NCI-H510A (cell line): ENCODE data around the gene SNRPA.
A peak's percentile ranks its signal among the peaks of the same experiment; 100 is the strongest.

ENCODE experiments used
- DNase-seq: peaks from one replicate; lab custom pipeline; 2025; lab: John Stamatoyannopoulos, UW

The SNRPA gene

DNA sequence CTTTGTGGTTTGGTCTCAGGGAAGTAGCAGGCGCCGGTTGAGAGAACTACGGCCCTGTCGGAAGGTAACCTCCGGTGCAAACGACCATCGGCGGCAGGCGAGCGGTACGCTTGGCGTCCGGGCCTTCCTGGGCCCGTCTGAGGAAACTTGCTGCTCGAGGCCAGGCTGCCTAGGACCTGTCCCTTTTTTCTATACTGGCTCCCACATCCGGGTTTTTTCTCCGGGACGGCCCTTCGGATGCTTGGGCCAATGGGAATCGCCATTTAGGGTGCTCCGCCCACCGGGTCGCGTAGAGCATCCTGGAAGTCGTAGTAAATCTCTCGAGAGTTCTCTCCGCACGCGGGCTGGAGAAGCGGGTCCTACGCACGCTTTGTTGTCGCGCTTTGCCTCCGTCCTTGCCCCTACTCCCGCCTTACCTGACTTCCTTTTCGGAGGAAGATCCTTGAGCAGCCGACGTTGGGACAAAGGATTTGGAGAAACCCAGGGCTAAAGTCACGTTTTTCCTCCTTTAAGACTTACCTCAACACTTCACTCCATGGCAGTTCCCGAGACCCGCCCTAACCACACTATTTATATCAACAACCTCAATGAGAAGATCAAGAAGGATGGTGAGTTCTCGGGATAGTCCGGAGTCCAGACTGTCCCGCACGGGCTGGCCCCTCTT, at the start of gene SNRPA:
Gene SNRPA, plus strand, starts transcription at position 330 of the 664 bp plus-strand sequence. Its CDS starts 206 bp downstream, at position 536.
- DNase-seq, result peak; percentile 96

DNA sequence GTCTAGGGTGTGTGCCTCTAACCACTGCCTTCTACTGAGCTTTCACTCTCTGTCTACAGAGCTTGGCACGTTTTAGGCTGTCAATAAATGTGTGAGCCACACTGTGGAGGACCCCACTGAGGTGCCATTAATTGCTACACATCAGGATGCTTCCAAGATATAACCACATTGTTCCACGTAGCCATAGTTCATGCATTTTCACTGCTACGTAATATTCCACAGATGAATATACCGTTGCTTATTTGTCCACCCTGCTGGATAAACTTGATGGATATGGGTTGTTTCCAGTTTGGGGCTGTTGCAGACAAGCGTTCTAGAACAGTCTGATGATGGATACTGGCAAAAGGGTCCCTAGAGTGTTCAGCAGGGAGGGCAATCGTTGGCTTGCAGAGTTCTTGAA, 49.2 kb upstream of the SNRPA start:
- no peak for DNase-seq

DNA sequence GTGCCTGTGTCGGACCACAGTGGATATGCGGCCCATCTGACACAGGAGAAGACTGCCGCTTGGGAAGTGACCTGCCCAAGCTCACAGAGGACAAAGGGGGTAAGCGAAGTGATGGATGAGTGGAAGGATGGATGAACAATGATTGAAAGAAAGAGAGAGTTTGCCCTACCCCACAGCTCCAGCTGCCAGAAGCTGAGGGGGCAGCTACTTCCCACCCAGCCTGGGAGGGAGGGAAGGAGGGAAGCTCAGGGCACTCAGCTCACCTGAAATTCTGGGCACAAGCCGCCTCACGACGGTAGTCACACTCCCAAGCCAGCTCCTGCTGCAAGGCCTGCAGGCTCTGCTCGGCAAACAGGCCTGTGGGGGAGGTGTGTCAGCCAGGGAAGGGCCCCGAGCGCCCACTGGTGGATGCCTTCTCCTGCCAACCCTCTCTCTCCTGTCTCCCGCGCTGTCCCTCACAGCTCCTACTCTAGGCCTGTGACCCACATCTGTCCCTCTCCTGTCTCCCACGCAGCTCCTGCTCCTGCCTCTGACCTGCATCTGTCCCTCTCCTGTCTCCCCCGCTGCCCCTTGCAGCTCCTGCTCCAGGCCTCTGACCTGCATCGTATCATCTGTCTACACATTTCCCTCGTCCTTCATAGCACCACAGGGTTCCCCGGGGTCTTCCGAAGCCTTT, 48.5 kb upstream of the SNRPA start:
- DNase-seq, result no peak

DNA sequence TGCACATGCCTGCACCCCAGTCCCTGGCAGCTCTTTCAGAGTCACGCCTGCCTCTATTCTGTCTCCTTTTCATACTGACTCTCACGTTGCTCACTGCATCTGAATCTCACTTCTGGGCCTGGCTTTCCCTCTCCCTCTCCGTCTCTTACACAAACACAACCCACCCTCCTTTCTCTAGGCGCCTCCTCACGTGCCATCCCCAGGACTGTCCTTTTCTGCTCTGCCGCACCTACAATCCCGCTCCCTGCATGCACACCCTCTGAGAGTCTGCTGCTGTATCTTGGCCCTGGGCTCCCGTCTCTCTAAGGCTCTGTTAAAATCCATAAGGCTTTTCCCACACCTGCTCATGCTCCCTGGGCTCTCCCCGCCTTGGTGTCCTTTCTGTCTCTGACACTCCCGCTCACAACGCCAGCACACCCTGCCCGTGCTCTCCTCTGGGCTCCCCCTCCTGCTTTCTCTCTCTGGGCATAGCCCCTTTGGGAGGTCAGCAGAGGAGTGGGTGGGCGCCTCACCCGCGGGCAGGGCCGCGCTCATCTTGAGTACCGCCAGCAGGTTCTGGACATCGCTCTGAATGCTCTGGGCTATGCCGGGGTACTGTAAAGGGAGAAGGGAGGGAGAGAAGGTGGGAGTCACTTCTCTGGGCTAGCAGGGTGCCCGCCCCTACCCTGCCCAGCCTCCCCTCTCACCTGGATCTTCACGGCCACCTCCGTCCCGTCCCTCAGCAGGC, 47.8 kb upstream of the SNRPA start:
- DNase-seq, result no peak

DNA sequence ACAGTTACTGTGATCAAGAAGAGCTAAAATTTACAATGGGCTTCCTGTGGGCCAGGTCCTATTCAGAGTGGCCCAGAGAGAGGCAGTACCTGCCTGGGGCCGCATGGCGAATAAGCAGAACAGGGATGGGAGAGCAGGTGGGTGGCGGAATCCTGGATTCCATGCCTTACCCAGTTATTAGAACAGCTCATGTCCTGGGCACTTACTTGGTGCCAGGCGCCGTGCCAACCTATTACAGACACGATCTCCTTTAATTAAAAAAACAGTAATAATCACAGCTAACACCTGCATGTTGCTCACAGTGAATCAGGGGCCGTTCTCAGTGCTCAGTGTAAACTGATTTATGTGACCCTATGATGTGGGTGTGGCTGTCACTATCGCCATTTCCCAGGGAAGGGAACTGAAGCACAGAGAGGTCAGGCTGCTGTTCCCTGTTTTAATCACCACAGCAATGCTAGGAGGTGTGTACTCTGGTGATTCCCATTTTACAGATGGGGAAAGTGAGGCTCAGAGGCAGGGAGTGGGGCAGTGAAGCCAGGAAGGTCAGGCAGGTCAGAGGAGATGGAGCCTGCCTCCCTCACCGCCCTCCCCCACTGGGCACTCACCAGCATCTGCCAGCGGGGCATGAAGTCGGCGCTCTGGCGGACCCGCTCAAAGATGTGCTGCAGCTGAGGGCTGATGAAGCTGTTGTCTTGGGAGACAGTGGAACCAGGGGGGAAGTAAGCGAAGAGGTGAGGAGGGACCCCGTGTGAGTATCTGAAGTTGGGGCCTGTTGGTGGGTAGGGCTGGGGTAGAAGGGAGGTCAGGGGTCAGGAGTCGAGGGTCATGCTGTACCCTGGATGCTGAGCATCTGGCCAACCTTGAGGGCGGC, 46.3 kb upstream of the SNRPA start:
- DNase-seq, result no peak

DNA sequence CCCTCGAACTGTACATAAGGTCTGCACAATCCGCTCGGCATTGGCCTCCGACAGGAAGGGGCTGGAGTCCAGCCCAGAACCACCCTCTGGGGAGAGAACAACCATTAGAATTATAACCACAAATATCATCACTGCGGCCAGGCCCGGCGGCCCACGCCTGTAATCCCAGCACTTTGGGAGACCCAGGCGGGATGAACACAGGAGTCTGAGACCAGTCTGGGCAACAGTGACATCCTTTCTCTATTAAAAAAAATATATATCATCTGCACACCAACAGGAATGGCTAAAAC, 45.7 kb upstream of the SNRPA start:
- no peak for DNase-seq

DNA sequence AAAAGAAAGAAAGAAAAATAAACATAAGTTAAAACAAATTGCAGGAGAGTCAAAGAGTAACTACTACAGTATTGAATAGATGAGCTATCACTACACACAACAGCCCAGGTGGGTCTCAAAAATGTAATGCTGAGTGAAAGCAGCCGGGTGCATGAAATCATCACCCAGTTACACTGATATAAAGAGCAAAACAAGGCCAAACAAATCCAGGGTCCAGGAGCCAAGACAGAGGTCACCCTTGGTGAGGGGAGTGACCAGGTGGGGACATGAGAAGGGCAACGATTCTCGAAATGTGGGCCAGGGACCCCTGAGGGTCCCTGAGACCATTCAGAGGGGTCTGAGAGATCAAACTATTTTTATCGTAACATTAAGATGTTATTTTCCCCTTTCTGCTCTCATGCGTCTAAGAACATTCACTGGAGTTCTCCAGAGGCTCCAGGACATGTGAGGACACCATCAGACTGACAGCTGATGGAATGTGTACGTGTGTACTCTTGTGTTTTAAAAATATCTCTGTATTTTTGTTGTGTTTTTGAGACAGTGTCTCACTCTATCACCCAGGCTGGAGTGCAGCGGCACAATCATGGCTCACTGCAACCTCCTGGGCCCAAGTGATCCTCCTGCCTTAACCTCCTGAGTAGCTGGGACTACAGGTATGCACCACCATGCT, 44.9 kb upstream of the SNRPA start:
- no peak for DNase-seq

DNA sequence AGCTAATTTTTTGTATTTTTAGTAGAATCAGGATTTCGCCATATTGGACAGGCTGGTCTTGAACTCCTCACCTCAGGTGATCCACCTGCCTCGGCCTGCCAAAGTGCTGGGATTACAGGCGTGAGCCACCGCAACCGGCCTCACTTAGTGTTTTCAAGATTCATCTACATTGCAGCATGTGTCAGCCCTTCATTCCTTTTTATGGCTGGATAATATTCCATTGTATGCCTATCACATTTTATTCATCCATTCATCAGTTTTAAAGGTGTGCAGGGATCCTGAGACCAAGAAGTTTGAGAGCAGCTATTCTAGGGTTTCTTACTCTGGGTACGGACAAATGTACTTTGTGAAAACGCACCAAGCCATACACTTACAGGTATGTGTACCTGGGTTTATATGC, 43.4 kb upstream of the SNRPA start:
- DNase-seq, result no peak

DNA sequence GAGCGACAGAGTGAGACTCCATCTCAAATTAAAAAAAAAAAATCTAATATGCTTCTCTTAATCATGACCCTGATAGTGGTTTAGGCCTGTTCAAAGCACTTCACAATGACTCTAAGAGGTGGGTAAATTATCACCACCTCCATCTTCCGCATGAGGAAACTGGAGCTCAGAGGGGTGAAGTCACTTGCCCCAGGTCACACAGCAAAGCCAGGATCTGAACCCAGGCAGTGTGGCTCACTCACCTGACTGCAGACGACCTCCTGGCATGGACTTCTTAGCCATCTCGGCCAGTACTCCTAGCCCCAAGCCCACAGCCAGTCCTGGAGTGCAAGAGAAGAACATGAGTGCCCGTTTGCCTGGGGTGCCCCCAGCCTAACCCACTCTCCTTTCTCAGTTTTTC, 41.2 kb upstream of the SNRPA start:
- DNase-seq, result no peak

DNA sequence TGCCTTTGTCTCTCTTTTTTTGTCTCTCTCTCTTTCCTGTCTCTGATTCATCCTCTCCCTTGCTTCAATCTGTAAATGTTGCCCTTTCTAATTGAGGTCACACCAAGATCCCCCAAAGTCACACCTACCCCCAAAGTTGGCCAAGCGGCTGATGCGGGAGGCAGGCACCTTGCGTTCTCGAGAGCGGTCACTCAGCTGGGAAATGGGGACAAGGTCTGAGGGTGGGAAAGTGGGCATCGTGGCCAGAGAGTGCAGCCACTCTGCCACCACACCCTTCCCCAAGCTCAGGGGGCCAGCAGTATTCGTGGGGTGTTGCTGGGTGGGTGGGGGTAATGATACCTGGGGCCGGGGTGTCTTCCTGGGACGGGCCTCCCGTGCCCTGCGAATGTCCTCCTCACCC, 37.1 kb upstream of the SNRPA start:
- no peak for DNase-seq

DNA sequence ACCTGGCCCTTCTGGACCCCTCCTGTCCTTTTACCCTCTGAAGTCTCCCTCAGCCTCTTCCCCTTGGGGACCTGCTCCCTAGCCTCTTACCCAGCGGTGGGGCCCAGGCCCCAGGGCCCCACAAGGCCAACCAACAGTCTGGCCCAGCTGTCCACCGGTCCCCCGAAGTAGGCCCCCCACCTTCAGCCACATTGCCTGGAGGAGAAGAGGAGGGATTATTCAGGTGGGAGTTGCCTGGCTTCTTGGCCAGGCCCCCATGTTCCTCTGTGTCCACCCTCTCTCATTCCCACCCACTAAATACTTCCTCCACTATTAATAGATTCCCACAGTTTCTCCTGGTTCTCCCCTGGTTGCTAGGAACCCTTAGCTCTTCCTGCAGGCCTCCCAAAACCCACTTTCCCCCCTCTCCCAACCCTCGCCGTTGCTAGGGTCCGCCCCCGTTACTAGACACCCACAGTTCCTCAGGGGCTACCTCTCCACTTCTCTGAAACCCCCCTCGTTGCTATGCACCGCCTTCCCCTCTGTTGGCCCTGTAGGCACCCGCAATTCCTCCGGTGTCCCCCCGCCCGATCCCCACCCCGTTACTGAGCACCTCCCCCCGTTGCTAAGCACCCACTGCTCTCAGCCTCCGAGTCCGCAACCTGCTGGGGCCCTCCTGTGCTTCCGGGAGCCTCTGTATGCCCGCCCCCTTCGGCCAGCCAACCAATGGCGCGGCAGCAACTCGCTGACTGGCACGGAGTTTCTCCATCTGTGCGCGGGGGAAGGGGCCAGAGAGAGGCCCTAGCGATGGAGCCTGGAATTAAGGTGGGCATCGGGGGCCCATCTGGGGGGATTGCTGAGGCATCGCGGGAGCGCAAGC, 36.3 kb upstream of the SNRPA start:
- DNase-seq, result peak; percentile 79

DNA sequence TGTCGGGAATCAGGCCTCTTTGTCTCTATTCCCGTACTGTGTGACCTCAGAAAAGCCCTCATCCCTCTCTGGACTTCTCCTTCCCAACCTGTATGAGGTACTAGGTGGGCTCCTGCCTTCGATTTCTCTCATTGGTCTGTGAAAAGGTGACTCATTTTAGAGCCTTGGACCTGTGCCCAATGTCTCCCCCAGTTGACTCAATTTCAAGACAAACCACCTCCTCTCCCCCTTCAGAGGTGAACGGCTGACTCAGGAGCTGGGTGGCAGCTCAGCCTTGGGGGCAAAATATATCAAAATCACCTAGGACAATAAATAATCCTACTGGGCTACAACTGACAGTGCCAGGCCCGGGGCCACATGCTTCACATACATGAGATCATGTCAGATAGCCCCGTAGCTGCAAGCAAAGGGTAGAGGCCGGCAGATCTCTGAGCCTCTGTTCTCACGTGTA, 34.9 kb upstream of the SNRPA start:
- DNase-seq, result no peak

DNA sequence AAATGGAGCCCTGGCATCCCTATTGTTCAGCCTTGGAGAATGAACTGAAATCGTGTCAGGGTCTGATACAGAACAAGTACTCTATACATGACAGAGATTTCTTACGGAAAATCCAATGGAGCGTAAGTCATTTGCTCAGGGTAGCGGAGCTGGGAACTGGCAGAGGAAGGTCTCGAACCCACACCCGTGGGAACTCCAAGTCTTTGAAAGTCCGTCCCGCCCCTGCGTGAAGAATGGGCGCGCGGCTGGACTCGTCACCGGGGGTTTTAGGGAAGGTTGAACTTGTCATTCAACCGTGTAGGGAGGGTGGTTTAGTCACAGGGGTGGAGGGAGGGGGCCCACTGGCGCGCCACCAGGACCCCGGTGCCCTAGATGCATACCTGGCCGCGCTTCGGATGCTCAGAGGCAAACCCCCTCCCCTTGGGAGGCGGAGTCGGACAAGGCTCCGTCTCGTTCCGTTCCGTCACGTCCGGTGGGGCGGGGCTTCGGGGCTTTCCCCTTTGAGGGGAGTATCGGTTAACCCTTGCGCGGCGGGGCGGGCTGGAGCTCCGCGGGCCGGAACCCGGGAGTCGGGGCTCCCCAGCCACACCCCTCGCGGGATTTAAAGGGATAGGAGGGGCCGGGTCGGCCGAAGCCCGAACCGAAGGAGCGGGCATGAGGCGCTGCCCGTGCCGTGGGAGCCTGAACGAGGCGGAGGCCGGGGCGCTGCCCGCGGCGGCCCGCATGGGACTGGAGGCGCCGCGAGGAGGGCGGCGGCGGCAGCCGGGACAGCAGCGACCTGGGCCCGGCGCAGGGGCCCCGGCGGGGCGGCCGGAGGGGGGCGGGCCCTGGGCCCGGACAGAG, 34.3 kb upstream of the SNRPA start, which contains the start of the genes COQ8B and ITPKC:
Gene COQ8B, minus strand, starts transcription at position 405 of the 843 bp plus-strand sequence. CDS start 2,254 bp downstream, outside the sequence.
Gene ITPKC, plus strand, starts transcription at position 631 of the 843 bp plus-strand sequence. Its CDS starts 24 bp downstream, at position 655.
- peak; percentile 98 for DNase-seq

DNA sequence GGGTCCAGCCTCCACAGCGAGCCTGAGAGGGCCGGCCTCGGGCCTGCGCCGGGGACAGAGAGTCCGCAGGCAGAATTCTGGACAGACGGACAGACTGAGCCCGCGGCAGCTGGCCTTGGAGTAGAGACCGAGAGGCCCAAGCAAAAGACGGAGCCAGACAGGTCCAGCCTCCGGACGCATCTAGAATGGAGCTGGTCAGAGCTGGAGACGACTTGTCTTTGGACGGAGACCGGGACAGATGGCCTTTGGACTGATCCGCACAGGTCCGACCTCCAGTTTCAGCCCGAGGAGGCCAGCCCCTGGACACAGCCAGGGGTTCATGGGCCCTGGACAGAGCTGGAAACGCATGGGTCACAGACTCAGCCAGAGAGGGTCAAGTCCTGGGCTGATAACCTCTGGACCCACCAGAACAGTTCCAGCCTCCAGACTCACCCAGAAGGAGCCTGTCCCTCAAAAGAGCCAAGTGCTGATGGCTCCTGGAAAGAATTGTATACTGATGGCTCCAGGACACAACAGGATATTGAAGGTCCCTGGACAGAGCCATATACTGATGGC, 33.6 kb upstream of the SNRPA start:
- no peak for DNase-seq

DNA sequence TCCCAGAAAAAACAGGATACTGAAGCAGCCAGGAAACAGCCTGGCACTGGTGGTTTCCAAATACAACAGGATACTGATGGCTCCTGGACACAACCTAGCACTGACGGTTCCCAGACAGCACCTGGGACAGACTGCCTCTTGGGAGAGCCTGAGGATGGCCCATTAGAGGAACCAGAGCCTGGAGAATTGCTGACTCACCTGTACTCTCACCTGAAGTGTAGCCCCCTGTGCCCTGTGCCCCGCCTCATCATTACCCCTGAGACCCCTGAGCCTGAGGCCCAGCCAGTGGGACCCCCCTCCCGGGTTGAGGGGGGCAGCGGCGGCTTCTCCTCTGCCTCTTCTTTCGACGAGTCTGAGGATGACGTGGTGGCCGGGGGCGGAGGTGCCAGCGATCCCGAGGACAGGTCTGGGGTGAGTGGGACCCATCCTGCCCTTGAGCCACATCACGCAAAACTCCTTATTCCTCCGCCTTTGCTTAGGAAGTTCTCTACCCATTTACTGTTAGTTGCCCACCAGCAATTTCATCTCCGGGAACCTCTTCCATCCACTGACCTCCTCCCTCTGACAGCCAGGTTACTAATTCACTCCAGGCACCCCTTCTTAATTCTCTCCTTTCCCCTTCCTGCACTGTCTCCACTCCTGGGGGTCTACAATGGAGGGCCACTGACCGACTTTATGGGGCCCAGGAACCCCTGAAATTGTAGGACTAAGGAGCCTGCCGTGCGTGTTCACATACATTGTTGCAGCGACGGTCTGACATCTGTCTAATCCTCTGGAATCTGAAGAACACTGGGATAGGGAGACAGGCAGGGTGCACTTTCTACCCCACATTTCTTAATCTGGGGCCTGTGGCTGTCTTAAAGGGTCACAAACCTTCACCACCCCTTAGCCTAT, 32.9 kb upstream of the SNRPA start:
- DNase-seq, result no peak

DNA sequence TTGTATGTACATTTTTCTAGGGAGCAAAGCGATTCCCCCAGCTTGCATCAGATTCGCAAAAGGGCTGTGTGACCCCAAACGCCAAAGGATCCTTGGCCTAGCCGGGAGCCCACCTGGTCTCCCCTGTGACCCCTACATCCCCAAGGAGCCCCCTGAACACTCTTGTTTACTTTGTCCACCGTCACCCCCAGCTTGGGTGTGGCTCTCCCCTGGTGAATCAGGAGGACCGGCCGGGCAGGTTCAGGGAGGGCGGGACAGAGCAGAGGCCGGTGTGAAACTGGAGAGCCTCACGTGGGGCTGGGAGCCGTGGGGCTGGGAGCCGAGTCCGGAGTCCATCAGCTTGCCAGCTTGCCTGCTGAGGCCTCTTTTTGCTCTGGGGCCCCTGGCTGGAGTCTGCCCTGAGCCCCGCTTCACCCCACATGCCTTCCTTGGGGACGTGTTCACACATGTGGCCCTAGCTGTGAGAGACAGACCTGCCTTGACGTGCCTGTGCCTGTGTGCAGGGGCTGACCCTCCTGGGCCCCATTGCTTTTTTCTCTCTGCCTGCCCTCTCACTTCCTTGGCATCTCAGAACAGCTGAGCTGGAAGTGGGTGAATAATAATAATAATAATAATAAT, 32.1 kb upstream of the SNRPA start:
- no peak for DNase-seq

DNA sequence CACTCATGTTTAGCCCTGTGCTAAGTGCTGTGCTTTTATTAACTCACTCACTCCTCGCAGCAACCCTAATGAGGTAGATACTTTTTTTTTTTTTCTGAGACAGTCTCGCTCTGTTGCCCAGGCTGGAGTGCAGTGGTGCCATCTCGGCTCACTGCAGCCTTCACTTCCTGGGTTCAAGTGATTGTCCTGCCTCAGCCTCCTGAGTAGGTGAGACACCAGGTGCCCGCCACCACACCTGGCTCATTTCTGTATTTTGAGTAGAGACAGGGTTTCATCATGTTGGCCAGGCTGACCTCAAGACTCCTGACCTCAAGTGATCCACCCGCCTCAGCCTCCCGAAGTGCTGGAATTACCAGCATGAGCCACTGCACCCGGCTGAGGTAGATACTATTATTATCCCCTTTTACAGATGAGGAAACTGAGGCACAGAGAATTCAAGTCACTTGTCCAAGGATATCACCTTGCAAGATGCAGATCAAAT, 31.5 kb upstream of the SNRPA start:
- DNase-seq, result no peak

DNA sequence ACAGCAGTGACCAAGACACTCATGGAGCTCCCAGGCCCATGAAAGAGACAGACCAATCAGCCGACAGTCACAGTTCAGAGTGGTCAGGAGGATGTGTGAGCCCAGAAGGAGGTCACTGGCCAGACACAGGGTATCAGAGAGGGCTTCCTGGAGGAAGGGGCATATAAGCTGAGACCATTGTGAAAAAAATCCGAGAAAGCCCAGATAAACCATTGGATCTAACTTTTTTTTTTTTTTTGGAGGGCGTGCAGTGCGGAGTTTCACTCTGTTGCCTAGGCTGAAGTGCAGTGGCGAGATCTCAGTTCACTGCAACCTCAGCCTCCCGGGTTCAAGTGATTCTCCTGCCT, 29.9 kb upstream of the SNRPA start:
- no peak for DNase-seq
